ENCODE data around the gene WDR81. TPM values are rescaled to one million over a fixed set of nuclear protein-coding genes. Genes with fewer than 3 reads are reported as not detected.
"Not testable (repeated sequence)": the region's sequence is repeated elsewhere in the genome, so short reads cannot be mapped to it uniquely, and the experiment has no call there.

WDR81 gene
- polyA plus RNA-seq, 4 donors = 14.6 to 23.4 (median 16.4) TPM

DNA sequence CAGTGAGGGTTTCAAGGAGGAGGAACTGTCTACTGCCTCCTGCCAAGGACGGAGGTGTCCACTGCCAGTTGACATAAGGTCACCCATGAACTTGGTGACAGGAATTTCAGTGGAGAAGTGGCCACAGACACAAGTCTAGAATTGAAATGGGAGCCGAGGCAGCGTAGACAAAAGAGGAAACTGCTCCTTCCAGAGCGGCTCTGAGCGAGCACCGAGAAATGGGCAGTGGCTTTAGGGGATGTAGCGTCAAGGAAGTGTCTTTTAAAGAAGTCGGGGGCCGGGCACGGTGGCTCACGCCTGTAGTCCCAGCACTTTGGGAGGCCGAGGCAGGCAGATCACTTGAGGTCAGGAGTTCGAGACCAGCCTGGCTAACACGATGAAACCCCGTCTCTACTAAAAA is 34.3 kb downstream of the WDR81 start:
- H3K36me3 ChIP-seq (ENCODE audit: control insufficient read depth in 3 of 3, insufficient read depth in 2 of 3, low read depth in 1 of 3, low read length in 3 of 3) = no peaks in the 10 kb centered on the region
- H3K27me3 ChIP-seq (ENCODE audit: control insufficient read depth in 3 of 3, insufficient read depth in 3 of 3, low read length in 3 of 3) = no peaks in the 10 kb centered on the region
- no peak for DNase-seq
- H3K4me1 ChIP-seq (ENCODE audit: control insufficient read depth in 3 of 3, insufficient read depth in 2 of 3, low read depth in 1 of 3, low read length in 2 of 3) = peaks cover 0 to 23% (median 6%) of the 10 kb centered on the region in 3 donors
- no peak for FAIRE-seq
- WGBS, 3 donors = 75 to 85% (median 75%) methylated on average over 15 of the region's 15 CpGs
- no peak overlapping the region for H3K4me3 ChIP-seq (ENCODE audit: low read depth in 1 of 3, low read length in 3 of 3)
- H3K9me3 ChIP-seq (ENCODE audit: control insufficient read depth in 2 of 2, insufficient read depth in 1 of 2, low read depth in 1 of 2, low read length in 1 of 2) = no peaks in the 10 kb centered on the region
- no peak overlapping the region for H3K27ac ChIP-seq (ENCODE audit: low read depth in 1 of 3, low read length in 2 of 3)

- Histone ChIP-seq H3K4me3 (ENCODE audit: low read depth in 1 of 3, low read length in 3 of 3) (no peak overlapping the region), H3K27me3 (ENCODE audit: control insufficient read depth in 3 of 3, insufficient read depth in 3 of 3, low read length in 3 of 3) (no peaks in the 10 kb centered on the region), H3K36me3 (ENCODE audit: control insufficient read depth in 3 of 3, insufficient read depth in 2 of 3, low read depth in 1 of 3, low read length in 3 of 3) (no peaks in the 10 kb centered on the region), H3K27ac (ENCODE audit: low read depth in 1 of 3, low read length in 2 of 3) (no peak overlapping the region), H3K9me3 (ENCODE audit: control insufficient read depth in 2 of 2, insufficient read depth in 1 of 2, low read depth in 1 of 2, low read length in 1 of 2) (no peaks in the 10 kb centered on the region), H3K4me1 (ENCODE audit: control insufficient read depth in 3 of 3, insufficient read depth in 2 of 3, low read depth in 1 of 3, low read length in 2 of 3) (peaks cover 0 to 30% (median 6%) of the 10 kb centered on the region in 3 donors)
- DNase-seq = no peak
- WGBS, 3 donors = 69 to 86% (median 74%) methylated on average over 5 of the region's 5 CpGs
- FAIRE-seq = no peak
These were observed 35.0 kb downstream of the WDR81 start for GRCh38 chr17:1759529-1759928.

GRCh38 chr17:1762233-1762900 is 37.9 kb downstream of the WDR81 start:
- Histone ChIP-seq H3K27me3 (ENCODE audit: control insufficient read depth in 3 of 3, insufficient read depth in 3 of 3, low read length in 3 of 3) (no peaks in the 10 kb centered on the region), H3K36me3 (ENCODE audit: control insufficient read depth in 3 of 3, insufficient read depth in 2 of 3, low read depth in 1 of 3, low read length in 3 of 3) (no peaks in the 10 kb centered on the region), H3K4me1 (ENCODE audit: control insufficient read depth in 3 of 3, insufficient read depth in 2 of 3, low read depth in 1 of 3, low read length in 2 of 3) (peaks cover 0 to 31% (median 6%) of the 10 kb centered on the region in 3 donors), H3K27ac (ENCODE audit: low read depth in 1 of 3, low read length in 2 of 3) (peak overlapping the region; percentile 63 to 82 (median 74)), H3K4me3 (ENCODE audit: low read depth in 1 of 3, low read length in 3 of 3) (peak overlapping the region in 1 of 3 donors; percentile 14), H3K9me3 (ENCODE audit: control insufficient read depth in 2 of 2, insufficient read depth in 1 of 2, low read depth in 1 of 2, low read length in 1 of 2) (no peaks in the 10 kb centered on the region)
- DNase-seq (no peak), FAIRE-seq (no peak)
- WGBS, 3 donors = 51 to 68% (median 62%) methylated on average over 20 to 21 of the region's 21 CpGs

DNA sequence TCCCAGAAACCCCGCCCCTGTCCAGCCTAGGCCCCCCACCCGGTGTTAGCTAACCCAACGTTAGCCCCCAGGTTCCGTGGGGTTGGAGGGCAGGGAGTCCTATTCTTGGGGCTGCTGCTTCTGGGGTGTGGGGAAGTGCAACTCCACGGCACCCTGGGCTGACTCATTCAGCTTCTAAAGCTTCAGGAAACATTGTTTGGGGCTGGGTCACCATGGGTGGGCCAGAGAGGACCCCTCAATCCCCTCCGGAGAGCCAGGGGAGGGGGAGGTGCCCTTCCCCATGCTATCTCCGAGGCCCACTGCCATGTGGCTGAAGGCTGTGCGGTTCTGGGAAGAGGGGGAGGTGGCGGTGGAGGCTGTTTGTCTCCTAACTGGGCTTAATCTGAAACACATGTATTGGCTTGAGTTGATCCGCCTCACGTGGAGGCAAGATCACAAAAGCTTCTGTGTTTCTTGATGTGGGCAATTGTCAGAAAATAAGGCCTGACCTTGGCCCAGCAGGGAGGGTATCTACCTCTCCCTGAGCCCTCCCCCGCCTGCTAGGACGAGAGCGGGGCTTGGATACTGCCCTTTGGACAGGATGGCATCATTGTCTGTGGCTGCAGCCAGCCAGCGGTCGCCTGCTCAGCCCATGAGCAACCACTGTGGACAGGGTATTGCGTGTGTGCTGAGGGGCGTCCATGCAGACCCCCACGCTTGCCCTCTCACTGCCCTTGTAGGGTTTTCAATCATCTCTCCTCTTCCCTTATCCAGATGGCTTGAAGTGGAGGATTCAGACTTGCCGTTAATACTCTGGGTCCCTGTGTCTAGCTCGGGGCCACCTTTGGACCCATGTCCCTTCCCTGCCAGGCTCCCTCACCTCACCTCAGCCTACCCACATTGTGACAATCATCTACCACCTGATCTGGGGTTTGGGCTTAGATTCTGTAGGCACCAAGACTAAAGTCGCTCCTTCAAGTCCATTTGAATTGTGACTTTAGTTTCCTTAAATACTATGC is 38.7 kb downstream of the WDR81 start:
- H3K27me3 ChIP-seq (ENCODE audit: control insufficient read depth in 3 of 3, insufficient read depth in 3 of 3, low read length in 3 of 3) = no peaks in the 10 kb centered on the region
- H3K27ac ChIP-seq (ENCODE audit: low read depth in 1 of 3, low read length in 2 of 3) = peak overlapping the region; percentile 63 to 82 (median 74)
- peaks cover 0 to 31% (median 6%) of the 10 kb centered on the region in 3 donors for H3K4me1 ChIP-seq (ENCODE audit: control insufficient read depth in 3 of 3, insufficient read depth in 2 of 3, low read depth in 1 of 3, low read length in 2 of 3)
- no peak for FAIRE-seq
- DNase-seq = peak; percentile 57 to 78
- WGBS, 3 donors = 18 to 47% (median 25%) methylated on average over 22 of the region's 22 CpGs
- no peaks in the 10 kb centered on the region for H3K9me3 ChIP-seq (ENCODE audit: control insufficient read depth in 2 of 2, insufficient read depth in 1 of 2, low read depth in 1 of 2, low read length in 1 of 2)
- no peak overlapping the region for H3K4me3 ChIP-seq (ENCODE audit: low read depth in 1 of 3, low read length in 3 of 3)
- no peaks in the 10 kb centered on the region for H3K36me3 ChIP-seq (ENCODE audit: control insufficient read depth in 3 of 3, insufficient read depth in 2 of 3, low read depth in 1 of 3, low read length in 3 of 3)

GRCh38 chr17:1764284-1764683 is 39.8 kb downstream of the WDR81 start:
- Histone ChIP-seq H3K27ac (ENCODE audit: low read depth in 1 of 3, low read length in 2 of 3) (peak overlapping the region; percentile 63 to 82 (median 74)), H3K4me1 (ENCODE audit: control insufficient read depth in 3 of 3, insufficient read depth in 2 of 3, low read depth in 1 of 3, low read length in 2 of 3) (peaks cover 0 to 32% (median 6%) of the 10 kb centered on the region in 3 donors), H3K36me3 (ENCODE audit: control insufficient read depth in 3 of 3, insufficient read depth in 2 of 3, low read depth in 1 of 3, low read length in 3 of 3) (no peaks in the 10 kb centered on the region), H3K4me3 (ENCODE audit: low read depth in 1 of 3, low read length in 3 of 3) (no peak overlapping the region), H3K9me3 (ENCODE audit: control insufficient read depth in 2 of 2, insufficient read depth in 1 of 2, low read depth in 1 of 2, low read length in 1 of 2) (no peaks in the 10 kb centered on the region), H3K27me3 (ENCODE audit: control insufficient read depth in 3 of 3, insufficient read depth in 3 of 3, low read length in 3 of 3) (no peaks in the 10 kb centered on the region)
- FAIRE-seq (no peak), DNase-seq (peak; percentile 60 to 68)
- WGBS, 3 donors = 6 to 11% (median 10%) methylated on average over 11 of the region's 11 CpGs

DNA sequence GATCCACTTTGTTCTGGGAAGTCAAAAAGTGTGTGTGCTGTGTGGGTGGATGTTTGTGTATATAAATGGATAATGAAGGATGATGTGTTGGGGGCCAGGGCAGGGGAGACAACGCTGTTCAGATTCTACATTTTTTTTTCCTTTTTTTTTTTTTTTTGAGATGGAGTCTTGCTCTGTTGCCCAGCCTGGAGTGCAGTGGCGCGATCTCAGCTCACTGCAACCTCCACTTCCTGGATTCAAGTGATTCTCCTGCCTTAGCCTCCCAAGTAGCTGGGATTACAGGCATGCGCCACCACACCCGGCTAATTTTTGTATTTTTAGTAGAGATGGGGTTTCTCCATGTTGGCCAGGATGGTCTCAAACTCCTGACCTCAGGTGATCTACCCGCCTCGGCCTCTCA is 40.2 kb downstream of the WDR81 start:
- not testable (repeated sequence) for H3K36me3 ChIP-seq (ENCODE audit: control insufficient read depth in 3 of 3, insufficient read depth in 2 of 3, low read depth in 1 of 3, low read length in 3 of 3); H3K4me3 ChIP-seq (ENCODE audit: low read depth in 1 of 3, low read length in 3 of 3); H3K9me3 ChIP-seq (ENCODE audit: control insufficient read depth in 2 of 2, insufficient read depth in 1 of 2, low read depth in 1 of 2, low read length in 1 of 2); FAIRE-seq; H3K27me3 ChIP-seq (ENCODE audit: control insufficient read depth in 3 of 3, insufficient read depth in 3 of 3, low read length in 3 of 3); DNase-seq
- Histone ChIP-seq H3K4me1 (ENCODE audit: control insufficient read depth in 3 of 3, insufficient read depth in 2 of 3, low read depth in 1 of 3, low read length in 2 of 3) (peaks cover 0 to 36% (median 6%) of the 10 kb centered on the region in 3 donors), H3K27ac (ENCODE audit: low read depth in 1 of 3, low read length in 2 of 3) (peak overlapping the region in 2 of 3 donors; percentile 74 to 82)
- WGBS, 3 donors = 82 to 96% (median 82%) methylated on average over 7 of the region's 7 CpGs

DNA sequence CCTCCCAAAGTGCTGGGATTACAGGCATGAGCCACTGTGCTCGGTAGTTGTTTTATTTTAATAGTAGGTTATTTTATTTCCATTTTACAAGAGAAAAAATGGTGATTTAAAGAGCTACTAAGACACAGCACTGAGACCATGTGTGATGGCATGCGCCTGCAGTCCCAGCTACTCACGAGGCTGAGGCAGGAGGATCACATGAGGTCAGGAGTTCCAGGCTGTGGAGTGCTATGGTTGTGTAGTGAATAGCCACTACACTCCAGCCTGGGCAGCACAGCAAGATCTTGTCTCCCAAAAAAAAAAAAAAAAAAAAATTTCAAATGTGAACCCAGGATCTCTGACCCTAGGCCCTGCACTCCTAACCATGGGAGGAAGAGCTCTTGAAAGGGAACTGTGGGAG is 41.1 kb downstream of the WDR81 start:
- Histone ChIP-seq H3K27me3 (ENCODE audit: control insufficient read depth in 3 of 3, insufficient read depth in 3 of 3, low read length in 3 of 3) (no peaks in the 10 kb centered on the region), H3K9me3 (ENCODE audit: control insufficient read depth in 2 of 2, insufficient read depth in 1 of 2, low read depth in 1 of 2, low read length in 1 of 2) (peaks cover 0 to 3% of the 10 kb centered on the region in 2 donors), H3K36me3 (ENCODE audit: control insufficient read depth in 3 of 3, insufficient read depth in 2 of 3, low read depth in 1 of 3, low read length in 3 of 3) (peaks cover 0 to 5% (median 0%) of the 10 kb centered on the region in 3 donors), H3K4me1 (ENCODE audit: control insufficient read depth in 3 of 3, insufficient read depth in 2 of 3, low read depth in 1 of 3, low read length in 2 of 3) (peaks cover 0 to 42% (median 6%) of the 10 kb centered on the region in 3 donors), H3K4me3 (ENCODE audit: low read depth in 1 of 3, low read length in 3 of 3) (no peak overlapping the region), H3K27ac (ENCODE audit: low read depth in 1 of 3, low read length in 2 of 3) (no peak overlapping the region)
- FAIRE-seq = no peak
- WGBS, 3 donors = 91 to 98% (median 95%) methylated on average over 3 of the region's 3 CpGs
- no peak for DNase-seq

- H3K36me3 ChIP-seq (ENCODE audit: control insufficient read depth in 3 of 3, insufficient read depth in 2 of 3, low read depth in 1 of 3, low read length in 3 of 3) = peaks cover 0 to 7% (median 0%) of the 10 kb centered on the region in 3 donors
- H3K4me3 ChIP-seq (ENCODE audit: low read depth in 1 of 3, low read length in 3 of 3) = no peak overlapping the region
- no peak overlapping the region for H3K27ac ChIP-seq (ENCODE audit: low read depth in 1 of 3, low read length in 2 of 3)
- FAIRE-seq (no peak), DNase-seq (no peak)
- H3K27me3 ChIP-seq (ENCODE audit: control insufficient read depth in 3 of 3, insufficient read depth in 3 of 3, low read length in 3 of 3) = no peaks in the 10 kb centered on the region
- peaks cover 0 to 42% (median 6%) of the 10 kb centered on the region in 3 donors for H3K4me1 ChIP-seq (ENCODE audit: control insufficient read depth in 3 of 3, insufficient read depth in 2 of 3, low read depth in 1 of 3, low read length in 2 of 3)
- WGBS, 3 donors = 63 to 72% (median 70%) methylated on average over 19 to 21 of the region's 21 CpGs
- H3K9me3 ChIP-seq (ENCODE audit: control insufficient read depth in 2 of 2, insufficient read depth in 1 of 2, low read depth in 1 of 2, low read length in 1 of 2) = peaks cover 0 to 3% of the 10 kb centered on the region in 2 donors
These were observed 42.1 kb downstream of the WDR81 start for GRCh38 chr17:1766382-1767135.

Measured in small intestine (tissue), 7 donors.